ENCODE data around the gene ZBTB6.

The ZBTB6 gene

GRCh38 chr9:122936464-122936863 lies 23.3 kb upstream of the ZBTB6 start:
- Histone ChIP-seq H3K27me3 (ENCODE audit: control insufficient read depth, low read length) (no peaks in the 10 kb centered on the region), H3K4me2 (ENCODE audit: low read length) (no peak overlapping the region), H3K36me3 (ENCODE audit: control insufficient read depth, low read length) (peaks cover 31% of the 10 kb centered on the region), H3K9me3 (ENCODE audit: control insufficient read depth, insufficient read depth, low read length) (no peaks in the 10 kb centered on the region), H3K79me2 (ENCODE audit: control insufficient read depth, low read length) (peaks cover 54% of the 10 kb centered on the region), H4K20me1 (ENCODE audit: control insufficient read depth, insufficient read depth, low read depth, low read length) (peaks cover 2% of the 10 kb centered on the region; the same call in 1 of the 2 replicates), H3K9me2 (replicated peaks; ENCODE audit: control insufficient read depth, low read length) (no peaks in the 10 kb centered on the region), H3K4me3 (ENCODE audit: low read length) (no peak overlapping the region), H3K27ac (ENCODE audit: low read depth, low read length) (no peak overlapping the region), H3F3A (ENCODE audit: control insufficient read depth, insufficient read depth) (peaks cover 8% of the 10 kb centered on the region; the same call in 1 of the 2 replicates), H3K4me1 (ENCODE audit: control insufficient read depth, low read length) (peaks cover 21% of the 10 kb centered on the region)
- no peak for TF ChIP-seq EZH2phosphoT487 (IDR thresholded peaks at IDR 0.05; ENCODE audit: borderline replicate concordance, low read length)
- TF ChIP-seq, protein P1, sequence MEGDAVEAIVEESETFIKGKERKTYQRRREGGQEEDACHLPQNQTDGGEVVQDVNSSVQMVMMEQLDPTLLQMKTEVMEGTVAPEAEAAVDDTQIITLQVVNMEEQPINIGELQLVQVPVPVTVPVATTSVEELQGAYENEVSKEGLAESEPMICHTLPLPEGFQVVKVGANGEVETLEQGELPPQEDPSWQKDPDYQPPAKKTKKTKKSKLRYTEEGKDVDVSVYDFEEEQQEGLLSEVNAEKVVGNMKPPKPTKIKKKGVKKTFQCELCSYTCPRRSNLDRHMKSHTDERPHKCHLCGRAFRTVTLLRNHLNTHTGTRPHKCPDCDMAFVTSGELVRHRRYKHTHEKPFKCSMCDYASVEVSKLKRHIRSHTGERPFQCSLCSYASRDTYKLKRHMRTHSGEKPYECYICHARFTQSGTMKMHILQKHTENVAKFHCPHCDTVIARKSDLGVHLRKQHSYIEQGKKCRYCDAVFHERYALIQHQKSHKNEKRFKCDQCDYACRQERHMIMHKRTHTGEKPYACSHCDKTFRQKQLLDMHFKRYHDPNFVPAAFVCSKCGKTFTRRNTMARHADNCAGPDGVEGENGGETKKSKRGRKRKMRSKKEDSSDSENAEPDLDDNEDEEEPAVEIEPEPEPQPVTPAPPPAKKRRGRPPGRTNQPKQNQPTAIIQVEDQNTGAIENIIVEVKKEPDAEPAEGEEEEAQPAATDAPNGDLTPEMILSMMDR (IDR thresholded peaks at IDR 0.05; ENCODE audit: low read depth, low read length, poor library complexity, severe bottlenecking): no peak

GRCh38 chr9:122931226-122932121 lies 18.4 kb upstream of the ZBTB6 start, which contains the start of gene ZBTB26:
Gene ZBTB26 (minus strand): TSS chr9:122931512. CDS start chr9:122919934, 11,578 bp downstream.
- H3K4me3 ChIP-seq (ENCODE audit: low read length): peak within 1 kb of the TSS; percentile 99
- H3K27me3 ChIP-seq (ENCODE audit: control insufficient read depth, low read length): no peaks in the 10 kb centered on the region
- H3K9me3 ChIP-seq (ENCODE audit: control insufficient read depth, insufficient read depth, low read length): no peaks in the 10 kb centered on the region
- H3F3A ChIP-seq (ENCODE audit: control insufficient read depth, insufficient read depth): peaks cover 7% of the 10 kb centered on the region
- peaks cover 13% of the 10 kb centered on the region for H3K36me3 ChIP-seq (ENCODE audit: control insufficient read depth, low read length)
- H3K27ac ChIP-seq (ENCODE audit: low read depth, low read length): peak within 1 kb of the TSS; percentile 47
- no peak for TF ChIP-seq EZH2phosphoT487 (IDR thresholded peaks at IDR 0.05; ENCODE audit: borderline replicate concordance, low read length)
- TF ChIP-seq, protein P1 (IDR thresholded peaks at IDR 0.05; ENCODE audit: low read depth, low read length, poor library complexity, severe bottlenecking): no peak
- H3K9me2 ChIP-seq (replicated peaks; ENCODE audit: control insufficient read depth, low read length): no peaks in the 10 kb centered on the region
- H4K20me1 ChIP-seq (ENCODE audit: control insufficient read depth, insufficient read depth, low read depth, low read length): no peaks in the 10 kb centered on the region
- H3K79me2 ChIP-seq (ENCODE audit: control insufficient read depth, low read length): peaks cover 86% of the 10 kb centered on the region
- peak within 1 kb of the TSS; percentile 68 for H3K4me2 ChIP-seq (ENCODE audit: low read length)
- H3K4me1 ChIP-seq (ENCODE audit: control insufficient read depth, low read length): peaks cover 23% of the 10 kb centered on the region

GRCh38 chr9:122930541-122931225 lies 17.6 kb upstream of the ZBTB6 start:
- Histone ChIP-seq H3K9me2 (replicated peaks; ENCODE audit: control insufficient read depth, low read length) (no peaks in the 10 kb centered on the region), H3K4me1 (ENCODE audit: control insufficient read depth, low read length) (peaks cover 23% of the 10 kb centered on the region), H3K36me3 (ENCODE audit: control insufficient read depth, low read length) (peaks cover 9% of the 10 kb centered on the region), H3K27ac (ENCODE audit: low read depth, low read length) (peak overlapping the region; percentile 46), H3K79me2 (ENCODE audit: control insufficient read depth, low read length) (peaks cover 78% of the 10 kb centered on the region), H4K20me1 (ENCODE audit: control insufficient read depth, insufficient read depth, low read depth, low read length) (no peaks in the 10 kb centered on the region), H3K4me3 (ENCODE audit: low read length) (peak overlapping the region; percentile 99), H3F3A (ENCODE audit: control insufficient read depth, insufficient read depth) (peaks cover 7% of the 10 kb centered on the region), H3K27me3 (ENCODE audit: control insufficient read depth, low read length) (no peaks in the 10 kb centered on the region), H3K4me2 (ENCODE audit: low read length) (peak overlapping the region; percentile 68), H3K9me3 (ENCODE audit: control insufficient read depth, insufficient read depth, low read length) (no peaks in the 10 kb centered on the region)
- TF ChIP-seq, protein P1 (IDR thresholded peaks at IDR 0.05; ENCODE audit: low read depth, low read length, poor library complexity, severe bottlenecking): peak; percentile 30
- no peak for TF ChIP-seq EZH2phosphoT487 (IDR thresholded peaks at IDR 0.05; ENCODE audit: borderline replicate concordance, low read length)
